Lower leg skin (tissue), 4 donors: ENCODE data around the gene PAQR8. TPM values are rescaled to one million over a fixed set of nuclear protein-coding genes. Genes with fewer than 3 reads are reported as not detected.

Experiments used
- DNase-seq, 2 donors: peaks; one replicate each; pipeline ENCODE4 v3.0.0-alpha.2; 2019; ENCODE audit warnings: low spot score in 2 of 2
- H3K4me3 ChIP-seq: fragments of 200-600 bp; sonication (generic); 2 replicates; pipeline ENCODE4 v1.5.1; 2017; ENCODE audit warnings: mild to moderate bottlenecking, low read depth; ENCODE audit not compliant: poor library complexity, severe bottlenecking
- CTCF ChIP-seq, 3 donors: fragments of 450-650 bp; IDR thresholded peaks; one replicate each; pipeline ENCODE4 v1.5.1; 2016; ENCODE audit warnings: antibody characterized with exemption in 3 of 3, mild to moderate bottlenecking in 3 of 3, moderate library complexity in 2 of 3
- POLR2A ChIP-seq, 2 donors: fragments of 450-650 bp; IDR thresholded peaks; one replicate each; pipeline ENCODE4 v1.6.1; 2016 to 2017; ENCODE audit warnings: antibody characterized with exemption in 2 of 2, mild to moderate bottlenecking in 1 of 2, moderate library complexity in 1 of 2
- WGBS, 2 donors: methylation state at CpG; one replicate each; pipeline ENCODE4 v1.1.5; 2018; 5-methylcytosine and 5-hydroxymethylcytosine counted together
- intact Hi-C: fragments of 100-400 bp; cut with DNase I; formaldehyde crosslinking; loops from one replicate; pipeline ENCODE4 v1.15.0; 2023; ENCODE audit warnings: low total_unique reads
- total RNA-seq, 4 donors: library from RNA; depleted of rRNA; stranded (reverse); fragments of >200 nt; gene quantifications; one replicate each; pipeline ENCODE4 v1.1.0, GENCODE V29; 2016

Gene PAQR8
- total RNA-seq, 4 donors from 2014 or later, result 1.6 to 4.3 (median 2.1) TPM

- no peak for DNase-seq
- H3K4me3 ChIP-seq, result no peak overlapping the region
- TF ChIP-seq POLR2A (IDR thresholded peaks at IDR 0.05), result no peak
- TF ChIP-seq CTCF (IDR thresholded peaks at IDR 0.05), result no peak
- WGBS, 2 donors, result 93 to 95% methylated on average over 5 of the region's 5 CpGs
- intact Hi-C loops, result no loop called here
Measured at GRCh38 chr6:52373151-52373690, 11.3 kb downstream of the PAQR8 start.

GRCh38 chr6:52374247-52374646, 12.3 kb downstream of the PAQR8 start:
- no peak for DNase-seq
- no peak overlapping the region for H3K4me3 ChIP-seq
- TF ChIP-seq CTCF (IDR thresholded peaks at IDR 0.05) (no peak), POLR2A (IDR thresholded peaks at IDR 0.05) (no peak)
- intact Hi-C loops, result no loop called here
- 88 to 99% methylated on average over 4 of the region's 4 CpGs for WGBS, 2 donors

DNA sequence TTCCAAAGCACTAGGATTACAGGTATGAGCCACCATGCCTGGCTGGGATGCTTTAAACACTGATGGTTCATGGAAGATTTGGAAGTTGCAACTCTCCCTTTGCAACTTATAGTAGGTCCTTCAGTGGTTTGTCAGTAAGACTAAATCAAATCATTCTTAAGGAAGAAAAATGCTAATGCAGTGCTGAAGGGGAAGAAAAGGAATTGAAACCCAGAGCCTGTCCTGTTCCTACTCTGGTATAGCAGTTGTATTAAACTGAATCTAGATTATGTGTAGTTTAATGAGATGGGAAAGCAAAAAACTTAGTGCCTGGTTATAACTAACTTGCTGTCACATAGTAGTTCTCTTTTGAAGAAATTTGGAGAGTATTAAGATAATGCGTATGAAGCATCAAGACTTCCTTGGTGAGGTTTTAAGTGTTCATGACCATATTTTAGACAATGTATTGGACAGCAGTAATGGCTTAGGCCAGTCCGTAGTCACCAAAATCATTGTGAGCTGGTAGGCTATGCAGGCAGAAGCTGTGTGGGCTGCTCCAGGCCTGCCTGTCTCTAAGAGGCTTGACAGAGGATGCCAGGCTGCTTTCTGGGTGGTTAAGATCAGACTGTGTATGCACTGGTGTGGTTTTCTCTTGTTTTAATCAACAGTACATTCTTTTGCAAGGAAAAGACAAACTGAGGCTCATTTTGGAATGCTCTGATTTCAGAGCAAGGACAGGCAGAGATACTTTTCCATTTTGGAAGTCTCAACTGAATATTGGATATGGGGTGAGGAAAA, 14.0 kb downstream of the PAQR8 start:
- no peak for TF ChIP-seq CTCF (IDR thresholded peaks at IDR 0.05)
- TF ChIP-seq POLR2A (IDR thresholded peaks at IDR 0.05), result no peak
- 77 to 84% methylated on average over 2 of the region's 2 CpGs for whole genome bisulfite sequencing, 2 donors

GRCh38 chr6:52376763-52377162, 14.8 kb downstream of the PAQR8 start:
- DNase-seq, result no peak
- TF ChIP-seq POLR2A (IDR thresholded peaks at IDR 0.05) (no peak), CTCF (IDR thresholded peaks at IDR 0.05) (no peak)
- intact Hi-C loops, result no loop called here
- H3K4me3 ChIP-seq, result no peak overlapping the region
- 90 to 93% methylated on average over 3 of the region's 3 CpGs for whole genome bisulfite sequencing, 2 donors

More for the DNA sequence above, 14.0 kb downstream of the PAQR8 start:
- intact Hi-C loops, result no loop called here
- no peak for DNase-seq
- H3K4me3 ChIP-seq, result no peak overlapping the region

DNA sequence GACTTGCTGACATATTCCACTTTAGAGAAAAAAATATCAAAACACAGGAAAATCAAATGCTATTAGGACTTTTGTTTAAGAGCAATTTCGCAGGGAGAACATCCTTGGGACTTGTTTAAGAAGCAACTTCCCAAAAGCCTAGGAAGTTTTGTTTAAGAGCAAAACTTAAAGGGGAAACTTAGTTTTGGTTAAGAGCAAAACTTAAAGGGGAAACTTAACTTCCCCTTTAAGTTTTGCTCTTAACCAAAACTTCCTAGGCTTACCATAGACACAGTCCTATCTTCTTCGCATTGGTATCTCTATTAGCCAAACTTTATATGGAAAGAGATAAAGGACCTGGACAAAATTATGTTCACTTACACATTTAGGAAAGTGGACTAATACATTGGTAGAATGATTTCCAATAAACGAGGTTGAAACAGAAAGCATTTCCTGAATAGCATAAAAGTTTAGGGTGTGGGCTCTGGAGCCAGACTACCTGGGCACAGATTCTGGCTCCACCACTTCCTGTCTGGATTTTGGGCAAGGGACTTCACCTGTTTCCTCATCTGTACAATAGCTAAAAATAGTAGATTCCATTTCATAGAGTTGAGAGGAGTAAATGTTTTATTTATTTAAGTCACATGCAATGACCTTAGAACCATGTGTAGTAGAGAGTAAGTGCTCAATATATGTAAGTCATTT, 15.7 kb downstream of the PAQR8 start:
- TF ChIP-seq POLR2A (IDR thresholded peaks at IDR 0.05), result no peak
- no peak for TF ChIP-seq CTCF (IDR thresholded peaks at IDR 0.05)
- 61 to 62% methylated on average over 3 of the region's 3 CpGs for WGBS, 2 donors
- no peak overlapping the region for H3K4me3 ChIP-seq
- DNase-seq, result no peak
- intact Hi-C loops, result no loop called here
